ENCODE results near the gene MYH16. TPM values are rescaled to one million over a fixed set of nuclear protein-coding genes. Genes with fewer than 3 reads are reported as not detected.
"Not testable (repeated sequence)": the region's sequence is repeated elsewhere in the genome, so short reads cannot be mapped to it uniquely, and the experiment has no call there.

MYH16 gene
- total and polyA plus RNA-seq, 5 donors from 2014 or later = not detected

DNA sequence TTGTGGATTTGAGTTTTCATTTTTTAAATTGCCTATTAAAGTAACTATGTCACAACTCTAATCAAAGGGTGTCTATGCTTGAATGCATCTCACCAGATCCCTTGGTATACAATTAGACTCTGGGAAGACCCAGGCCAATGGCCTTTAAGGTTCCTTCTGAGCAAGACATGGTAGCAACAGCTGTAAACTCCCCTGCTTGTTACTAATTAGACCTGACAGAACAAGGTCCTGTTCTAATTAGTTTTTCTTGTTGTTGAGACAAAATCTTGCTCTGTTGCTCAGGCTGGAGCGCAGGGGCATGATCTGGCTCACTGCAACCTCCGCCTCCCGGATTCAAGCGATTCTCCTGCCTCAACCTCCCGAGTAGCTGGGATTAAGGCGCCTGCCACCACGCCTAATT, 2.9 kb downstream of the MYH16 start:
- Histone ChIP-seq H3K4me3 (ENCODE audit: low read depth, low read length) (no peak overlapping the region), H3K9me3 (ENCODE audit: control insufficient read depth in 2 of 2, low read length in 2 of 2) (no peaks in the 10 kb centered on the region), H3K27me3 (ENCODE audit: control insufficient read depth, insufficient read depth, low read length) (no peaks in the 10 kb centered on the region), H3K4me1 (ENCODE audit: control insufficient read depth, insufficient read depth, low read length, poor library complexity, severe bottlenecking) (no peaks in the 10 kb centered on the region), H3K36me3 (ENCODE audit: control insufficient read depth, insufficient read depth, low read length) (no peaks in the 10 kb centered on the region), H3K27ac (ENCODE audit: insufficient read depth, low read length, poor library complexity, severe bottlenecking) (no peak overlapping the region)
- Mint-ChIP-seq H3K4me3 (no peak overlapping the region), H3K9me3 (no peaks in the 10 kb centered on the region), H3K27ac (no peak overlapping the region), H3K4me1 (peaks cover 0 to 11% (median 7%) of the 10 kb centered on the region in 4 donors), H3K36me3 (no peaks in the 10 kb centered on the region), H3K27me3 (no peaks in the 10 kb centered on the region)
- ATAC-seq (ENCODE audit: low read depth in 2 of 2) = no peak
- DNase-seq = no peak

DNA sequence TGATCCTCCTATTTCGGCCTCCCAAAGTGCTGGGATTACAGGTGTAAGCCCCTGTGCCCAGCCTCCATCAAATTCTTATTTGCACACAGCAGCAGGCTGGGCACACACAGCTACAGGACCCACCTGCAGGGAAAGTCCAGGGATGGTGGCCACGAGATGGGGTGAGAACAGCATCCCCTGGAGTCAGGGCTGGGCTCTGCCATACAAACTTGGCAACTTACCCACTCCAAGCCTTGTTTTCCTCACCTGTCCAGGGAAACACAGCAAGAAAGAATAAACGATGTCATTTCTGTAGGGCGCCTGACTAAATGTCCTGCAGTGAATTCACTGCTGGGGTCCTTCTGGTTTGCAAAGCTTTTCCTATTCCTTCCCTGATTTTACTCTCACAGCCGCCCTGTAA, 5.5 kb downstream of the MYH16 start:
- Histone ChIP-seq H3K4me1 (ENCODE audit: control insufficient read depth, insufficient read depth, low read length, poor library complexity, severe bottlenecking) (no peaks in the 10 kb centered on the region), H3K4me3 (ENCODE audit: low read depth, low read length) (no peak overlapping the region), H3K9me3 (ENCODE audit: control insufficient read depth in 2 of 2, low read length in 2 of 2) (no peaks in the 10 kb centered on the region), H3K27ac (ENCODE audit: insufficient read depth, low read length, poor library complexity, severe bottlenecking) (no peak overlapping the region), H3K36me3 (ENCODE audit: control insufficient read depth, insufficient read depth, low read length) (no peaks in the 10 kb centered on the region), H3K27me3 (ENCODE audit: control insufficient read depth, insufficient read depth, low read length) (no peaks in the 10 kb centered on the region)
- DNase-seq = no peak
- no peak overlapping the region for H3K27ac Mint-ChIP-seq
- ATAC-seq (ENCODE audit: low read depth in 2 of 2) = no peak
- no peaks in the 10 kb centered on the region for H3K27me3 Mint-ChIP-seq
- H3K36me3 Mint-ChIP-seq = no peaks in the 10 kb centered on the region
- peaks cover 0 to 10% (median 7%) of the 10 kb centered on the region in 4 donors for H3K4me1 Mint-ChIP-seq
- no peaks in the 10 kb centered on the region for H3K9me3 Mint-ChIP-seq
- H3K4me3 Mint-ChIP-seq = no peak overlapping the region

DNA sequence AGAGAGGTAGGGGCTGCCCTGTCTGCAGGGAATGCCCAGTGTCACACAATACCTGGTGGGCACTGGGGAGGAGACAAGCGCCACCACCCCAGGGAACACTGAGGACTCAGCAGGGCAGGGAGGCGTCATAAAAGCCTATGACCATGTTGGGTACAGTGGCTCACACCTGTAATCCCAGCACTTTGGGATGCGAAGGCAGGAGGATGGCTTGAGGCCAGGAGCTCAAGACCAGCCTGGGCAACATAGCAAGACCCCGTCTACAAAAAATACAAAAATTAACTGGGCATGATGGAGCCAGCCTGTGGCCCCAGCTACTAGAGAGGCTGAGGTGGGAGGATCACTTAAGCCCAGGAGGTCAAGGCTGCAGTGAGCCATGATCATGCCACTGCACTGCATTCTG, 11.5 kb downstream of the MYH16 start:
- H3K27ac Mint-ChIP-seq; H3K4me1 ChIP-seq (ENCODE audit: control insufficient read depth, insufficient read depth, low read length, poor library complexity, severe bottlenecking); H3K36me3 ChIP-seq (ENCODE audit: control insufficient read depth, insufficient read depth, low read length); DNase-seq; H3K9me3 Mint-ChIP-seq; H3K27me3 ChIP-seq (ENCODE audit: control insufficient read depth, insufficient read depth, low read length); H3K4me1 Mint-ChIP-seq; H3K4me3 Mint-ChIP-seq; H3K4me3 ChIP-seq (ENCODE audit: low read depth, low read length); H3K9me3 ChIP-seq (ENCODE audit: control insufficient read depth in 2 of 2, low read length in 2 of 2); ATAC-seq (ENCODE audit: low read depth in 2 of 2); H3K27me3 Mint-ChIP-seq; H3K36me3 Mint-ChIP-seq; H3K27ac ChIP-seq (ENCODE audit: insufficient read depth, low read length, poor library complexity, severe bottlenecking): not testable (repeated sequence)

DNA sequence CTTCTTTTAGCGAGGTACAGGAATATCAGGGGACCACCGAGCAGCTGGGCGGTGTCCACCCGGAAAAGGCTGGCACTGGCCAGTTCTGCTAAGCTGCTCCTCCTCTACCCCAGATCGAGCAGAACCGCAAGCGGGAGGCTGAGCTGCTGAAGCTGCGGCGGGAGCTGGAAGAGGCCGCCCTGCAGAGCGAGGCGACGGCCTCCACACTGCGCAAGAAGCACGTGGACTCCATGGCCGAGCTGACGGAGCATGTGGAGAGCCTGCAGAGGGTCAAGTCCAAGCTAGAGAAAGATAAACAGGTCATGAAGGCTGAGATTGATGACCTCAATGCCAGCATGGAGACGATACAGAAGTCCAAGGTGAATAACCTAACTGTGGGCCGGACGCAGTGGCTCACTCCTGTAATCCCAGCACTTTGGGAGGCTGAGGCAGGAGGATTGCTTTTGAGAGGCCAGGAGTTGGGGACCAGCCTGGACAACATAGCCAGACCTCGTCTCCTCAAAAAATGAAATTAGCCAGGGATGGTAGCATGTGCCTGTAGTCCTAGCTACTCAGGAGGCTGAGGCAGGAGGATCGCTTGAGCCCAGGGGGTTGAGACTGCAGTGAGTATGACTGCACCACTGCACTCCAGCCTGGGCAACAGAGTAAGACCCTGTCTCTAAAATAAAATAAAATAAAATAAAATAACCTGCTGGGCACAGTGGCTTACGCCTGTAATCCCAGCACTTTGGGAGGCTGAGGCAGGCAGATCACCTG, 15.3 kb downstream of the MYH16 start:
- H3K9me3 Mint-ChIP-seq = no peaks in the 10 kb centered on the region
- no peaks in the 10 kb centered on the region for H3K9me3 ChIP-seq (ENCODE audit: control insufficient read depth in 2 of 2, low read length in 2 of 2)
- no peak overlapping the region for H3K27ac ChIP-seq (ENCODE audit: insufficient read depth, low read length, poor library complexity, severe bottlenecking)
- no peaks in the 10 kb centered on the region for H3K27me3 Mint-ChIP-seq
- H3K4me1 Mint-ChIP-seq = no peaks in the 10 kb centered on the region
- no peaks in the 10 kb centered on the region for H3K27me3 ChIP-seq (ENCODE audit: control insufficient read depth, insufficient read depth, low read length)
- no peak overlapping the region for H3K4me3 ChIP-seq (ENCODE audit: low read depth, low read length)
- ATAC-seq (ENCODE audit: low read depth in 2 of 2) (no peak), DNase-seq (no peak)
- H3K4me3 Mint-ChIP-seq = no peak overlapping the region
- H3K36me3 Mint-ChIP-seq = no peaks in the 10 kb centered on the region
- H3K4me1 ChIP-seq (ENCODE audit: control insufficient read depth, insufficient read depth, low read length, poor library complexity, severe bottlenecking) = no peaks in the 10 kb centered on the region
- no peak overlapping the region for H3K27ac Mint-ChIP-seq
- H3K36me3 ChIP-seq (ENCODE audit: control insufficient read depth, insufficient read depth, low read length) = no peaks in the 10 kb centered on the region

DNA sequence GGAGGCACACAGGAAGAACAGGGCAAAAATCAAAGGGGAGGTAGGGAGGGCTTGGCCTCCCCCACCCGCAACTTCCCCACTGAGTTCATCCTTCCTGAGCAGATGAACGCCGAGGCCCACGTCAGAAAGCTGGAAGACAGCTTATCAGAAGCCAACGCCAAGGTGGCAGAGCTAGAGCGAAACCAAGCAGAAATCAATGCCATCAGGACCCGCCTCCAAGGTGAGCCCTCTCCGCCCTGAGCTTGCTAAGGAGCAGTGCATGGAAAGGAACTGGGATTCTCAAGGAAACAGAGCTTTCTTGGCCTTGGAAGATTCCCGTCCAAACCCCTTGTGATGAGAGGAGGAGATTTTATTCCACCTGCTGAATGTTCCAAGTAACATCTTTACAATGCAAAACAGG, 16.5 kb downstream of the MYH16 start:
- H3K27me3 ChIP-seq (ENCODE audit: control insufficient read depth, insufficient read depth, low read length) = no peaks in the 10 kb centered on the region
- H3K36me3 Mint-ChIP-seq = no peaks in the 10 kb centered on the region
- no peaks in the 10 kb centered on the region for H3K9me3 Mint-ChIP-seq
- no peak for DNase-seq
- no peak overlapping the region for H3K4me3 ChIP-seq (ENCODE audit: low read depth, low read length)
- no peaks in the 10 kb centered on the region for H3K9me3 ChIP-seq (ENCODE audit: control insufficient read depth in 2 of 2, low read length in 2 of 2)
- H3K27me3 Mint-ChIP-seq = no peaks in the 10 kb centered on the region
- H3K4me1 Mint-ChIP-seq = no peaks in the 10 kb centered on the region
- H3K27ac ChIP-seq (ENCODE audit: insufficient read depth, low read length, poor library complexity, severe bottlenecking) = no peak overlapping the region
- H3K27ac Mint-ChIP-seq = no peak overlapping the region
- no peak for ATAC-seq (ENCODE audit: low read depth in 2 of 2)
- H3K4me1 ChIP-seq (ENCODE audit: control insufficient read depth, insufficient read depth, low read length, poor library complexity, severe bottlenecking) = no peaks in the 10 kb centered on the region
- no peaks in the 10 kb centered on the region for H3K36me3 ChIP-seq (ENCODE audit: control insufficient read depth, insufficient read depth, low read length)
- no peak overlapping the region for H3K4me3 Mint-ChIP-seq

DNA sequence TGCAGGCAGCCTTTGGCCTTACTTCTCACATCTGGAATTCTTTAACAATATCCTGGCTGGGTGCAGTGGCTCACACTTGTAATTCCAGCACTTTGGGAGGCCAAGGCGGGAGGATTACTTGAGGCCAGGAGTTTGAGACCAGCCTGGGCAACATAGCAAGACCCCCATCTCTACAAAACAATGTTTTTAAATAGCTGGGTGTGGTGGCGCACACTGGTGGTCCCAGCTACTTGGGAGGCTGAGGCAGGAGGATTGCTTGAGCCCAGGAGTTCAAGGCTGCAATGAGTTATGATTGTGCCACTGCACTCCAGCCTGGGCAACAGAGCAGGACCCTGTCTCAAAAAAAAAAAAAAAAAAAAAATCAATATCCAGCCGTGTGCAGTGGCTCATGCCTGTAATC, 17.5 kb downstream of the MYH16 start:
- H3K4me3 ChIP-seq (ENCODE audit: low read depth, low read length); H3K27ac Mint-ChIP-seq; H3K27me3 Mint-ChIP-seq; ATAC-seq (ENCODE audit: low read depth in 2 of 2); H3K9me3 Mint-ChIP-seq; H3K36me3 ChIP-seq (ENCODE audit: control insufficient read depth, insufficient read depth, low read length); H3K36me3 Mint-ChIP-seq; H3K4me1 ChIP-seq (ENCODE audit: control insufficient read depth, insufficient read depth, low read length, poor library complexity, severe bottlenecking); DNase-seq; H3K27ac ChIP-seq (ENCODE audit: insufficient read depth, low read length, poor library complexity, severe bottlenecking); H3K4me3 Mint-ChIP-seq; H3K27me3 ChIP-seq (ENCODE audit: control insufficient read depth, insufficient read depth, low read length); H3K4me1 Mint-ChIP-seq; H3K9me3 ChIP-seq (ENCODE audit: control insufficient read depth in 2 of 2, low read length in 2 of 2): not testable (repeated sequence)

DNA sequence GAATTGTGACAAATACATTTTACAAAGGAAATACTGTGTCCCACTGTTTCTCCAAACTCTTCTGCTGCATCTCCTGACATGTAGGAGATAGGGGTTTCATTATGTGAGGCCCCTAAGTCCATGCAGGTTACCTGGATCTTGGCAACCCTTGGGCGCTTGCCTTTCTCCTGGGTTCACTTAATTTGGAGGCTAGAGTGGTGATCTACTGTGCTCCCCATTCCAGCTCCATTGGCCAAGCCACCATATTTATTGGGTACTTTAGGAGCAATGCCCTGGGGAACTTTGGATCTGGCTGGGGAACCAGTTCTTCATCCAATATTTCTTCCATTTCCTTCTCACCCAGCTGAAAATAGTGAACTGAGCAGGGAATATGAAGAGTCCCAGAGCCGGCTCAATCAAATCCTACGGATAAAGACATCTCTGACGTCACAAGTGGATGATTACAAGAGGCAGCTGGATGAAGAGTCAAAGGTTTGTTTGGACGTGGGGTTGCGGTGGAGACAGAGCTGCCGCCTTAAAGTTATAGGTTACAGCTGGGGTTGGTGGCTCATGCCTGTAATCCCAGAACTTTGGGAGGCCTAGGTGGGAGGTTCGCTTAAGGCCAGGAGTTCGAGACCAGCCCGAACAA, 18.5 kb downstream of the MYH16 start:
- Histone ChIP-seq H3K27ac (ENCODE audit: insufficient read depth, low read length, poor library complexity, severe bottlenecking) (no peak overlapping the region), H3K36me3 (ENCODE audit: control insufficient read depth, insufficient read depth, low read length) (no peaks in the 10 kb centered on the region), H3K4me1 (ENCODE audit: control insufficient read depth, insufficient read depth, low read length, poor library complexity, severe bottlenecking) (no peaks in the 10 kb centered on the region), H3K4me3 (ENCODE audit: low read depth, low read length) (no peak overlapping the region), H3K9me3 (ENCODE audit: control insufficient read depth in 2 of 2, low read length in 2 of 2) (no peaks in the 10 kb centered on the region), H3K27me3 (ENCODE audit: control insufficient read depth, insufficient read depth, low read length) (no peaks in the 10 kb centered on the region)
- no peak overlapping the region for H3K4me3 Mint-ChIP-seq
- H3K27me3 Mint-ChIP-seq = no peaks in the 10 kb centered on the region
- ATAC-seq (ENCODE audit: low read depth in 2 of 2) (no peak), DNase-seq (no peak)
- H3K27ac Mint-ChIP-seq = no peak overlapping the region
- no peaks in the 10 kb centered on the region for H3K36me3 Mint-ChIP-seq
- H3K9me3 Mint-ChIP-seq = no peaks in the 10 kb centered on the region
- H3K4me1 Mint-ChIP-seq = no peaks in the 10 kb centered on the region

DNA sequence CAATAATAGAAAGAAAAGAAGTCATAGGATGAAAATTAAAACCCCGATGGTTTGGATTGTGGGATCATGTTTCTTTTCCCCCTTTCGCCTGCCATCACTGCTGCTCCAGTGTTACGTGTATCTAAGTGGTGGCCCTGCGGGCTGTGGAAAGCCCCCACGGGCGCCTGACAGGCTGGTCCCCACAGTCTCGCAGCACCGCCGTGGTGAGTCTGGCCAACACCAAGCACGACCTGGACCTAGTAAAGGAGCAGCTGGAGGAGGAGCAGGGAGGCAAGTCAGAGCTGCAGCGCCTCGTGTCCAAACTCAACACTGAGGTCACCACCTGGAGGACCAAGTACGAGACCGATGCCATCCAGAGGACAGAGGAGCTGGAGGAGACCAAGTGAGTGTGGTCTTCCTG, 19.5 kb downstream of the MYH16 start:
- H3K9me3 ChIP-seq (ENCODE audit: control insufficient read depth in 2 of 2, low read length in 2 of 2) = no peaks in the 10 kb centered on the region
- H3K27ac Mint-ChIP-seq = no peak overlapping the region
- H3K4me1 Mint-ChIP-seq = no peaks in the 10 kb centered on the region
- H3K36me3 Mint-ChIP-seq = no peaks in the 10 kb centered on the region
- H3K4me3 ChIP-seq (ENCODE audit: low read depth, low read length) = no peak overlapping the region
- H3K4me1 ChIP-seq (ENCODE audit: control insufficient read depth, insufficient read depth, low read length, poor library complexity, severe bottlenecking) = no peaks in the 10 kb centered on the region
- no peak overlapping the region for H3K27ac ChIP-seq (ENCODE audit: insufficient read depth, low read length, poor library complexity, severe bottlenecking)
- H3K27me3 Mint-ChIP-seq = no peaks in the 10 kb centered on the region
- no peaks in the 10 kb centered on the region for H3K27me3 ChIP-seq (ENCODE audit: control insufficient read depth, insufficient read depth, low read length)
- no peaks in the 10 kb centered on the region for H3K9me3 Mint-ChIP-seq
- DNase-seq = no peak
- H3K4me3 Mint-ChIP-seq = no peak overlapping the region
- H3K36me3 ChIP-seq (ENCODE audit: control insufficient read depth, insufficient read depth, low read length) = no peaks in the 10 kb centered on the region
- ATAC-seq (ENCODE audit: low read depth in 2 of 2) = no peak
